HG02943 (cell line): ENCODE data around the gene MFAP4.

Experiments
- ATAC-seq: cut with Tn5 transposase; IDR thresholded peaks from one replicate; pipeline ENCODE4 v1.9.1; 2021; ENCODE audit warnings: mild to moderate bottlenecking, low read depth, moderate library complexity; ENCODE audit not compliant: unreplicated experiment

Gene MFAP4

GRCh38 chr17:19410875-19411620 is 24.1 kb upstream of the MFAP4 start, which contains the start of gene RNF112:
Gene RNF112, plus strand, starts transcription at chr17:19411232. Its CDS starts 177 bp downstream, at chr17:19411409.
- no peak for ATAC-seq

GRCh38 chr17:19410091-19410490 is 23.1 kb upstream of the MFAP4 start:
- no peak for ATAC-seq

DNA sequence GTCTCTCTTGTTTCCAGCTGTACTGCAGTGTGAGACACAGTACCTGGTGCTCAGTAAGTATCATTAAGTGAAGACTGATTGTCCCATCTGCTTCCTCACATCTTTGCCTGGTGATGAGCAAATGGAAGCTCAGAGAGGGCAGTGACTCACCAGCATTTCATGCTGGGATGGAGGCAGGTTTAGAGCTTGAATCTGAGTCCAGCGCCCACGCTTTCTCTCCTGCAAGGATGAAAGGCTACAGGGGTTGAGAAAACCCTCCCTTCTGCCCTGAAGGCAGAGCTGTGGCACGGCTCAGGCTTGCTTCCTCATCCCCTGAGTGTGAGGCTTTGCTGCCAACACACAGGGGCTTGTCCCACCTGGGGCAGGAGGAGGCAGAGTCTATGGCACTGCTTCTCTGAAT is 22.5 kb upstream of the MFAP4 start:
- no peak for ATAC-seq

GRCh38 chr17:19409066-19409465 is 22.1 kb upstream of the MFAP4 start:
- no peak for ATAC-seq

- no peak for ATAC-seq
These were observed 21.3 kb upstream of the MFAP4 start for GRCh38 chr17:19408346-19408710.

- ATAC-seq, result no peak
These were observed 20.8 kb upstream of the MFAP4 start for GRCh38 chr17:19407601-19408345.

- no peak for ATAC-seq
These were observed 18.1 kb upstream of the MFAP4 start for GRCh38 chr17:19405114-19405513.

DNA sequence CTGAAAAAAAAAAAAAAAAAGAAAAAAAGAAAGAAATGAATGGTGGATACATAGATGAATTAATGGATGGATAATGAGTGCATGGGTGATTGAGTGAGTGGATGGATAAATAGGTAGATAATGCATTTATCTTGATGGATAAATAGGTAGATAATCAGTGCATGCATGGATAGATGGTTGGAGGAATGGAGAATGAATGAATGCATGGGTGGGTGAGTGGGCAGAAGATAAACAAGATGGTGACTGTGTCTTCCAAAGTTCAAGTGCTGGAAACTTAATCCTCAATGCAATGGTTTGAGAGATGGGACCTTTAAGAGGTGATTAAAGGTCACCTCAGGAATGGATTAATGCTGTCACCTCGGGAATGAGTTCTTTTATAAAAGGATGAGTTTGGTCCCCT is 17.3 kb upstream of the MFAP4 start:
- no peak for ATAC-seq

DNA sequence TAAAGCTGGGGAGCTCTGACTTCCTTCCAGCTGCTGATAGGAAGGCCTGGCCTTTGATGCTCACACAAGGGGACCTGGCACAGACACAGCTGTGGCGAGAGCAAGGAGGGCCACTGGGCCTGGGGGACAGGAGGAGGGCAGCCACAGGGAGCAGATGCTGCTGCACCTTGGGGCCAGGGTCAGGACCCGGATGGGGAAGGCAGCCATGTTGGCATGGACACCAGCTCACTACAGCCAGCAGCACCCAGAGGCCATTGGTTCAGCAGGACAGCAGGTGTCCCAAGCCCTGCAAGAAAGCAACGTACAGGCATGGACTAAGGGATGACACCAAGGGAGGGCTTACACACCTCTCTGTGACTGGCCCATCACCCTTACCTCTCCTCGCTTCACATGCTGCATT is 16.0 kb upstream of the MFAP4 start:
- ATAC-seq, result no peak

- no peak for ATAC-seq
These were observed 15.2 kb upstream of the MFAP4 start for GRCh38 chr17:19402171-19402570.

- no peak for ATAC-seq
These were observed 14.5 kb upstream of the MFAP4 start for GRCh38 chr17:19401321-19402010.

GRCh38 chr17:19399750-19400450 is 12.9 kb upstream of the MFAP4 start:
- no peak for ATAC-seq

DNA sequence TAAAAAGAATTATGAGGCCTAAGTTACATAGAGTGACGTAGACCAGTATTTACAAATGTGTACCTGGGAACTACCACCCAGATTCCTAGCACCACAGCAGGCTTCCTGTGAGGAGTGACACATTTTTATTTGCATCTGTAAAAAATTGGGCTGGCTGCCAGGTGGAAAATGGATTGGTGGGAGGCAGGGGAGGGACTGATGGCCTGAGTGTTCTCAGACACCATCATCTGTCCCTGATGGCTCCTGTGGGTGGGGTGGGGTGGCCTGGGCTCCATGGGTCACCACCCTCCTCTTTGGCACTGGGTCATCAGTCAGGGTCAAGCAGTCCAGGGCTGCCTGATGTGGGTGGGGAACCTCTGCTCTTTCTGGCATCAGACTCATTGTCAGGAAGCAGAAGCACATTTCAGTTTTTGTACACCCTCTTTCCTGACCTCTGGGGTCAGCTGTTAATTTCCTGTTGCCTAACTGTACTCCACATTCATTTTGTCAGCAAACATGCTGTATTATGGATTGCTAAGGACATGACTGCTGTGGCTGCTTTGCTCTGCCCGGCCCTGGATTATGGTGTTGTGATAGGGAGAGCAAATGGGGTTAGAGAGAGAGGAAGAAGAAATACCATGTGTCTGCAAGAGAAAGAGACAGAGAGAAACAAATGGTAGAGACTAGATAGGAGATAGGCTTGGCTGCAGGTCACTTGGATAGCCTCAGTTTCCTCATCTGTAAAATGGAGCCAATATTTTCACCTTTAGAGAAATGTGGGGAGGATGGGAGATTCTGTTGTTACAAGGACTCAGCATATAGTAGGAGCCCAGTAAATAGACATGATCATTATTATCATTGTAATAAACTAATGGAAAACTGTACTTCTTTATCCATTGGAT is 11.6 kb upstream of the MFAP4 start:
- no peak for ATAC-seq

DNA sequence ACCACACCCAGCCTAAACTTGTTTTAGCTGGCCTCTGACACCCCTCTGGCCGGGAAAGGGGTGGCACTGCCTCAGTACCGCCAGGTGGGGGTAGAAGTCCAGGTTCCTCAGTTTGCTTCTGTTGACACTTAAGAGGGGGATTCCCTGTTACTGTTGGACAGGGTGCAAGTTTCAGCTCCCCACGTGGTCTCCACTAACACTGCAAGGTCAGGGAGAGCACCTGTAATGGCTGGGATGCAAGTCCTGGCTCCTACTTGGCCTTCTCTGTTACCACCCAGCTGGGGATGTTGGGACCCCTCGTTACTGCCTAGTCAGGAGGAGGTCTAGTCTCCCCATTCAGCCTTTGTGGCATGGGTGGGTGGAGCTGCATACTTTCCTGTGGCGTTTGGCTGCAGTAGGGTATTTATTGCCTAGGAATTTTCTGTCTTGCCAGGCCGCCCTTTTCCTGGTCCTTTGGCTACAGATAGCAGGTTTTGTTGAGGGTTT is 10.6 kb upstream of the MFAP4 start:
- ATAC-seq, result no peak

DNA sequence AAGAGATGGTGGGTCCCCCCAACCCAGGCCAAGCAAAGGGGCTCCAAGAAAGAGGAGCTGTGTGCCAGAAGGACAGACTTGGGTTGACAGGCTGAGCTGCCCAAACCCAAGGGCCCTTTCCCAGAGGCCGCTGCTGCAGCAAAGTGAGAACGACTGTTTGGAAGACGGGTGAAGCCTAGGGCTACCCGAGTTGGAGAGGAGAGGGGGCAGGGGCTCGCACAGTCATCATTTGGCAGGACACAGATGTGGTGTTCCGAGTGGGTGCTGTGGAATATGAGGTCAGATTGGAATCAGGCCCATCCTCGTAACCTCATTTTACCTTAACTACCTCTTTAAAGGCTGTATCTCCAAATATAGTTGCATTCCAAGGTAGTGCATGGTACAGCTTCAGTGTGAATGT is 5.3 kb upstream of the MFAP4 start:
- no peak for ATAC-seq

DNA sequence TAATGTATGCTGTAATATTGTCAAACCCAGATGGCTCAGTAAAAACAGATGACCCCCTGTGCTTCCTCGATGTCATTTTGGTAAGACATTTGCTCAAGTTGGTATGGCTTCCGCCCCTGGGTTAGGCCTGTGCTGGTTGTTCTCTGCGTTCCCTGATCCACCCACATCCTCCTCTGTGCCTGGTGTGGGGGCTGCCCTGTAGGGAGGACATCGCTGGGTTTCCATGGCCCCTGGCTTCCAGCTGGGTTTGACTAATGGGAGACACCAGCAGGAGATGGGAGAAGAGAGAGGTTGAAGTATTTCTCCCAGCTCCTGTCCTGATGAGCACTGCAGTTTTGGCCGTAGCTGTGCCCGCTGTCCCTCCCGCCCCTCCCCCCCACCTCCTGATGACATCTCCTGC is 4.4 kb upstream of the MFAP4 start:
- no peak for ATAC-seq

DNA sequence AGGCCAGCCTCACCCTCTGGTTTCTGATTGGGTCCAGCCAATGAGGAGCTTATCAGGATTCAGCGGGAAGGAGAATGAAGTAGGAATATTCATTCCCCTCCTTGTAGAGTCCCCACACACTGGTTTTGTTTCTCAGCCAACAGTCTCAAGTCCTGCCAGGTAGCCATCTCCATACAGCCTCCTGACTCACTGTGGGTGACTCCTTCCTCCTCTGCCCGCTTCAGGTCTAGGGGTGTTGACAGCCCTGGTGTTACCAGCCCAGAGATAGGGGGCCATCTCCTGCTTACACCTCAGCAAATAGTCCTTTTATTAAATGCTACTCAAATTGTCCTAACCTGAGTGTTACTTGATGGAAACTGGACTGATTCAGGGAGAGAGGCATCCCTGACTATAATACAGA is 4.0 kb upstream of the MFAP4 start:
- ATAC-seq, result no peak

GRCh38 chr17:19388791-19389785 is 2.1 kb upstream of the MFAP4 start:
- ATAC-seq, result no peak
